IMR-90 (cell line): Measurements from ENCODE around the gene SLCO3A1.

Experiments
- BHLHE40 ChIP-seq: fragments of 150-350 bp; IDR thresholded peaks from 2 replicates; pipeline ENCODE4 v1.6.1; 2016; ENCODE audit warnings: mild to moderate bottlenecking, low read depth, low read length
- CEBPB ChIP-seq: IDR thresholded peaks from 2 replicates; pipeline ENCODE4 v1.6.1; 2012; ENCODE audit warnings: low read depth, low read length, improper control_type of control experiment
- FOS ChIP-seq: fragments of 150-350 bp; IDR thresholded peaks from 2 replicates; pipeline ENCODE4 v1.6.1; 2016; ENCODE audit warnings: low read depth, low read length
- MAZ ChIP-seq: IDR thresholded peaks from 2 replicates; pipeline ENCODE4 v1.6.1; 2012; ENCODE audit warnings: low read depth, mild to moderate bottlenecking, low read length, improper control_type of control experiment, moderate library complexity, borderline replicate concordance
- MXI1 ChIP-seq: IDR thresholded peaks from 2 replicates; pipeline ENCODE4 v1.6.1; 2012; ENCODE audit warnings: low read depth, mild to moderate bottlenecking, low read length, moderate library complexity, borderline replicate concordance
- POLR2A ChIP-seq: IDR thresholded peaks from 2 replicates; pipeline ENCODE4 v1.6.1; 2012; ENCODE audit warnings: mild to moderate bottlenecking, low read depth, low read length
- RAD21 ChIP-seq: IDR thresholded peaks from 2 replicates; pipeline ENCODE4 v1.6.1; 2012; ENCODE audit warnings: low read length, improper control_type of control experiment
- RCOR1 ChIP-seq: IDR thresholded peaks from 2 replicates; pipeline ENCODE4 v1.6.1; 2012; ENCODE audit warnings: mild to moderate bottlenecking, low read length, improper control_type of control experiment; ENCODE audit not compliant: insufficient replicate concordance
- SMC3 ChIP-seq: fragments of 150-350 bp; IDR thresholded peaks from 2 replicates; pipeline ENCODE4 v1.6.1; 2016; ENCODE audit warnings: low read depth, mild to moderate bottlenecking, antibody characterized with exemption, low read length, moderate library complexity
- USF2 ChIP-seq: fragments of 150-350 bp; IDR thresholded peaks from 2 replicates; pipeline ENCODE4 v1.6.1; 2017; ENCODE audit warnings: mild to moderate bottlenecking, antibody characterized with exemption, low read length, low read depth
- TF ChIP-seq, protein P1 (sequence below): conservative IDR thresholded peaks from 2 replicates; pipeline ENCODE4 v1.5.1; 2012; ENCODE audit warnings: mild to moderate bottlenecking, low read depth, low read length, improper control_type of control experiment

GRCh38 chr15:92100751-92101150 lies 247.2 kb downstream of the SLCO3A1 start:
- TF ChIP-seq, protein P1, sequence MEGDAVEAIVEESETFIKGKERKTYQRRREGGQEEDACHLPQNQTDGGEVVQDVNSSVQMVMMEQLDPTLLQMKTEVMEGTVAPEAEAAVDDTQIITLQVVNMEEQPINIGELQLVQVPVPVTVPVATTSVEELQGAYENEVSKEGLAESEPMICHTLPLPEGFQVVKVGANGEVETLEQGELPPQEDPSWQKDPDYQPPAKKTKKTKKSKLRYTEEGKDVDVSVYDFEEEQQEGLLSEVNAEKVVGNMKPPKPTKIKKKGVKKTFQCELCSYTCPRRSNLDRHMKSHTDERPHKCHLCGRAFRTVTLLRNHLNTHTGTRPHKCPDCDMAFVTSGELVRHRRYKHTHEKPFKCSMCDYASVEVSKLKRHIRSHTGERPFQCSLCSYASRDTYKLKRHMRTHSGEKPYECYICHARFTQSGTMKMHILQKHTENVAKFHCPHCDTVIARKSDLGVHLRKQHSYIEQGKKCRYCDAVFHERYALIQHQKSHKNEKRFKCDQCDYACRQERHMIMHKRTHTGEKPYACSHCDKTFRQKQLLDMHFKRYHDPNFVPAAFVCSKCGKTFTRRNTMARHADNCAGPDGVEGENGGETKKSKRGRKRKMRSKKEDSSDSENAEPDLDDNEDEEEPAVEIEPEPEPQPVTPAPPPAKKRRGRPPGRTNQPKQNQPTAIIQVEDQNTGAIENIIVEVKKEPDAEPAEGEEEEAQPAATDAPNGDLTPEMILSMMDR: no peak
- TF ChIP-seq RCOR1: no peak
- no peak for TF ChIP-seq POLR2A
- TF ChIP-seq SMC3: no peak
- no peak for TF ChIP-seq RAD21
- no peak for TF ChIP-seq BHLHE40
- no peak for TF ChIP-seq USF2
- no peak for TF ChIP-seq FOS
- no peak for TF ChIP-seq CEBPB
- TF ChIP-seq MXI1: no peak
- TF ChIP-seq MAZ: no peak
